AG08396 (cell line): ENCODE data around the gene KIF1A.

Source experiments
- DNase-seq: peaks from one replicate; pipeline ENCODE4 v3.0.0; 2012; ENCODE audit warnings: low spot score, mixed read lengths

Gene KIF1A

DNA sequence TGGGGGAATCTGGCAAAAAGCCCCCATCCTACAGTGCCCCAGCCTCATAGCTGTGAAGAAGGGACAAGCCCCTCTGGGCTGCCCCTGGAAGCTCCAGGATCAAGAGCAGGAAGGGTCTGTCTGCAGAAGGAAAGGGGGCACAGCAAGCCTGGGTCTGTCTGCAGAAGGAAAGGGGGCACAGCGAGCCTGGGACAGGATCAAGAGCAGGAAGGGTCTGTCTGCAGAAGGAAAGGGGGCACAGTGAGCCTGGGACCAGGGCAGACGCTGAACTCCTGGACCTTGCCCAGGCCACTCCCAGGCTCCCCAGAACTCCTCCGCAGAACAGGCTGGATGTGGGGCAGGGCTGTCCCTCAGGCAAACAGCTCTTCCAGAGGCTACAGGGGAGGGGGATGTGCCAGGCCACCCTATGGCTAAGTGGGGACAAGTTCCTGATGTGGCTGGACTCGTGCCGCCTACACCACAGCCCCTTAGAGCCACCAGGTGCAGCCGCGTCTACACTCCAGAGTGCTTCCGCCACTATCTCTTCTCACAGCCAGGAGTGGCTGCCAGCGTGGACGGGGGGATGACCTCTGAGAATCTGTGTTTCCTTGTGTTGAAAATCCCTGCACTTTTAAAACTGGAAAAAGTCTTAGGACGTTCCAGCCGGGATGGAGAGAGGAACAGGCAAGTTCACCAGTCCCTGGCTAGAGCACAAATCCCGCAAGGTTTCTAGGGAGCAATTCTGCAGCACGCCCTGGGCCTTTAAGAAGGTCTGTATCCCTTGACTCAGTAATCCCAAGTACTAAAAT is 20.8 kb downstream of the KIF1A start:
- DNase-seq: no peak

DNA sequence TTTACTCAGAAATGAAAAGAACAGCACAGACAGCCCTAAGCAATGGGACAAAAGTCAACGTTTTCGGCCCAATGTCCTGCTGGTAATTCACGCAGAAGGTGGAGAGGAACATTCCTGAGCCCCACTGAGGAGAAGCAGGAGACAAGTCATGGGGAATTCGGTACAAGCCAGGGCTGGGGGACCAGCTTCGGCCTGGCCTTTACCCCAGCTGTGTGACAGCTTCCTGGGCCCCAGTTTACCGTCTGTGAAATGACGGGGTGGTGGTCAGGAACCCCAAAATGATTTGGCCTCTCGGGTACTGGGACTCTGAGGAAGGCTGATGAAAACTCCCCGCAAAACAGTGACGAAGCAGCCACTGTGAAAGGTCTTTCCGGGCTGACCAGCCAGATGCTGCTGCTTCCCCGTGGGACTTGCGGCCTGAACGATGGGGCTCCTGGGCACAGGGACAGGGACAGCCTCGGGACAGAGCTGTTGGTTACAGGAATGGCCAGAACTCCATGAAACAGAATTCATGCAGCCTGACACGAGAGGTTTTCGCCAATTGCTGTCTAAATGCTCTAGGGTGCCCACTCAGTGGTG is 21.6 kb downstream of the KIF1A start:
- no peak for DNase-seq

DNA sequence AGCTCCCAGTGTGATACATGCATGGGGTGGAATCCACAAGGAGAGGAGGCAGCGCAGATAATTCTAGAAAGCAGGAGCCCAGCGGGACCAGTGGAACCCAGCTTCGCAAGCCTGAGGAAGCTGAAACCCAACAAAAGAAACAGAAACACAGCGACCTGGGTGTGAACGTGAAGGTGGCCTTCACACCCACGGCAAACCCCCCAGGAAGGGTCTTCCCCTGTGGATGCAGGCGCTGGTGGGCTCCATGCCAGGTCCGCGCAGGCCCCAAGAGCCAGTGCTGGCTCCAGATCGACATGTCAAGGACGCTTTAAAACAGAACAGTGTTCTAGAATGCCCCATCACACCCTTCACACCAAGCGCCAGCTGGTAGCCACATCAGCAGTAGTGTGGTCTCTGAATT is 22.1 kb downstream of the KIF1A start:
- no peak for DNase-seq

GRCh38 chr2:240797500-240797895 is 22.5 kb downstream of the KIF1A start:
- DNase-seq: no peak

DNA sequence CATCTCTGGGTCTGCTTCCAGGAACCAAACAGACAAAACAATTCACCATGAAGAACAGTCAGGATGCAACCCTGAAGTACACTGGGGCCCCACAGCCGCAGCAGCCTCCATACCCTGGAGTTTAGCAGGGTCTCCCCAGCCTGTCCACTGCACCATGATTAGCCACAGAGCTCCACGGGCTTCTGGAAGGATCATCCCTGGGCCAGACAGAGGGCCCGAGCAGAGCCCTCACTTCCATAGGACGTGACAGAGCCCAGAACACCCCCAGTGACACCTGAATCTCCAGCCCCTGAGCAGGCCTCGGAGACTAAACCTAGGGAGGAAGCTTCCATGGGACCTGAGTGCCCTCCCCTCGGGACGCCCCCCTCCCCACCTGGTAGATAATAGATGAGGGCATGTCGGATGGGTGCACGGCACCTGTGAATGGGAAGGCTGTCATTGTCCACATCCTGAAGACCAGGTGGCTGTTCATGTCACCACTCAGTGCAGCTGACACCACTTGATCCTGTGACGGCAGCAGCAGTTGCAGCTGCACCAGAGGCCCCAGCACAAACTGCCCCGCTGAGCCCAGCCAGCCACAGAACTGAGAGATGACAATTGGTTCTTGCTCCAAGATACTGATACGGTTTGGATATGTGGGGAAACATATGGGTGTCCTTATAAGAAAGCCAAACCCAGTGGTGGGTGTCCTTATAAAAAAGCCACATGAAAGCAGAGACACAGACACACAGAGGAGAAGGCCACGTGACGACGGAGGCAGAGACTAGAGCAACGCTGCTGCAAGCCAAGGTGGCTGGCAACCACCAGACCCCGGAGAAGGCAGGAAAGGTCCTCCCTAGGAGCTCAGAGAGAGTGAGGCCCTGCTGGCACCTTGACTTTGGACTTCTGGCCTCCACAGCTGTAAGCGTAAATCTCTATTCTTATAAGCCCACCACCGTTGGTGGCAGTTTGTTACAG is 23.2 kb downstream of the KIF1A start:
- no peak for DNase-seq

DNA sequence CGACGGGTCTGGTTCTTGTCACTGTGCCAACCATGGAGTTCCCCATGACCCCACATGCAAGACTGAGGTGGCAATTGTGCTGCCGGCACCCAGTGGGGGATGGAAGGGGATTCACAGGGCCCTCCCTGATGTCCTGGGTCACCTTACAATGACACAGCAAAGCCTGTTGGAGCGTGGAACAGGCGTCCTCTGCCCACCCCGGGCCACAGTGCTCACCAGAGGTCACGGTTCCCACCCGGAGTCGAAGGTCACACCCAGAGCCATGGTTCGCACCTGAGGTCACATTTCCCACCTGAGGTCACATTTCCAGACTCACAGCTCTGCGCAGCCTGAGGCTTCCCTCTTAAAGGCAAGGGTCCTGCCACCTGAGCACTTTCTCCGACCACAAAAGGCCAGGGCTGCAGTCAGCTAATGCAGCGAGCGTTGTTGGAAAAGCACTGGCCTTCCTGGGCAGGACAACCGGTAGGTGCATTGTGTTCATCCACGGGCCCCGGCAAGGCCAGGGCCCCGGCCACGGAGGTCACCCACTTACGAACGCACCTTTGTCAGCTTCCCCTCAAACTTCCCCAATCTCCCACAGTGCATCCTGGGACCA is 24.0 kb downstream of the KIF1A start:
- no peak for DNase-seq

GRCh38 chr2:240795454-240795853 is 24.6 kb downstream of the KIF1A start:
- no peak for DNase-seq

- DNase-seq: no peak
Observed at GRCh38 chr2:240794178-240794721, 25.8 kb downstream of the KIF1A start.

DNA sequence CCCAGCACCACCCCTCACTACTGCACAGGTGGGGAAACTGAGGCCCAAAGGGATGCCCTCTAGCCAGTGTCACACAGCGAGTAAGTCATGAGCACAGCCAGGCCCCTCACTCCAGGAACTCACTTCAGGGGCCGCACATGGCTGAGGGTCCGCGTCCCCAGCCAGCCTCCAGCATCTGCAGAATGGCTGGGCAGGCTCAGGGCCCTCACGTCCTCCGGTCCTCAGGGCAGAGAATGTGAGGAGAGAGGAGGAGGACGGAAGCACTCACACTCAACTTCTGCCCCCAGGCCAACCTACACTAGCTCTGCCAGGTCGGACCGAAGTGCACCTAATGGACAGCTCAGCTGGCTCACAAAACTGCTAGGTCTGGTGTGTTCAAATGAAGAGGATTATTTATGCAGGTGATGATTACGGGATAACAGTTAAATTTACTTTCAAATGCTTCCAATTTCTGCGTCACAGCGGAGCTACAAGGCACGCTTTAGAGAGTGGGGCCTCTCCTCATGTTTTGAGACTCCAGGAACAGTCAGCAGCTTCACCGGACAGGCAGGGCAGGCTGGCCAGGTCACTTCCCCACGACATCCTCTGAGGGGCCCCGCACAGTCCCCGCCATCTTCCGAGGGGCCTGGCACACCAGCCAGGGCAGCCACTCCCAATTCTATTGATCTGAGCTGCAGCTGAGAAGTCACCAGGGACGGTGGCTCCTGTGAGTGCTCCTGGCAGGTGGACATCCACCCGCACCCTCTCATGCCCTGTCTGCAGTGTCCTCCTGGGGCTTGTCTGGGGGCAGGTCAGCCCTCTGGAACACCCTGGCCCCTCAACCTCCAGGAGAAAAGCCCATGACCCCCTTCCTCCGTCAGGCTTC is 26.5 kb downstream of the KIF1A start:
- no peak for DNase-seq

DNA sequence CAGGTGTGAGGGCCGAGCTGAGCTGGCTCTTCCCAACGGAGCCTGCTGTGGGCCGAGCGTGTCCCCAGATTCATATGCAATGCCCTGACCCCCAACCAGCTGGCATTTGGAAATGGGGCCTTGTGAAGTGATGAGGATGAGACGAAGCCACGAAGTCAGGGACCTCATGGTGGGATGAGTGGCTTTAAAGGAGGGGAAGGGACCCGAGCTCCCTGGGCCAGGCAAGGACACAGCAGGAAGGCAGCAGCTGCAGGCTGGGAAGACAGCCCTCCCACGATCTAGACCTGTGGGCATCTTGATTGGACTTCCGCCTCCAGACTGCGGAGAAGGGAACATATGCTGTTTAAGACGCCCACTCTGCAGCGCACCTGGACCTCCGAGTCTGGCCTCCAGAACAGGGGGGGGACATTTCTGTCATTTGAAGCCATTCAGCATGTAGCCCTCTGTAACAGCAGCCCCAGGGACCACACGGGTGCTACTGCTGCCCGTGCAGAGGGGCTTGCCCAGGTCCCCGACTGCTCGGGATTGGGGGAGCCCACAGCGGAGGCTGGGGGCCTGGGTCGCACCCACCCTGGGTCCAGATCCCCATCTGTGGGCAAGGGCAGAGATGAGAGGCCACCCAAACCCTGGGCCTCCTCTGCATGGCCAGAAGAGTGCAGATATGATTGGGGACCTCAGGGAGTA is 27.2 kb downstream of the KIF1A start:
- DNase-seq: no peak

- no peak for DNase-seq
Observed at GRCh38 chr2:240791821-240792628, 28.0 kb downstream of the KIF1A start.

DNA sequence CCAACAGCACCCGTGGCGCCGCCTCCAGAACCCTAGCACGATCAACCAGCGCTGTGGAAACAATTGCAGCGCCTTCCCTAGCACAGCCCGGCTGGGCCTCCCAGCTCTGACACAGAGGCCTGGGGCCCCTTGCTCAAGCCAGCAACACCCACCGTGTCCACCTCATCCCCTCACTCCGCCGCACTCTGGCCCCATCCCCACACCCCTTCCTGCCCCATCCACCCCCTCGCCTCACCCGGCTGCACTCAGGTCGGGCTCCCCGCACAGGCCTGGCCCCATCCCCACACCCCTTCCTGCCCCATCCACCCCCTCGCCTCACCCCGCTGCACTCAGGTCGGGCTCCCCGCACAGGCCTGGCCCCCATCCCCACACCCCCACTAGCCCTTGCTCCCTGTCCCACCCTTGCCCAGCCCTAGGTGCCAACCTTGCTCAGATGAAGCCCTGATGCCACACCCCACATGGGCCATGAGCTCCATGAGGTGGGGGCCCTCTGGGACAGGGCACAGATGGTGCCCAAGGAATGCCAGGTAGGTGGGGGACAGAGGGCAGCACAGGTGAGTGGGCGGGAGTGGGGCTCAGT is 28.7 kb downstream of the KIF1A start:
- no peak for DNase-seq

- no peak for DNase-seq
Observed at GRCh38 chr2:240790370-240791220, 29.4 kb downstream of the KIF1A start.

GRCh38 chr2:240789501-240790369 is 30.3 kb downstream of the KIF1A start:
- no peak for DNase-seq

- DNase-seq: no peak
Observed at GRCh38 chr2:240789051-240789453, 31.0 kb downstream of the KIF1A start.

- DNase-seq: no peak
Observed at GRCh38 chr2:240788482-240788881, 31.5 kb downstream of the KIF1A start.
